Psoas muscle (tissue), 8 donors: Measurements from ENCODE around the gene YIF1A. TPM values are rescaled to one million over a fixed set of nuclear protein-coding genes. Genes with fewer than 3 reads are reported as not detected.
A peak's percentile ranks its signal among the peaks of the same experiment; 100 is the strongest.

ENCODE experiments used
- ATAC-seq, 4 donors: fragments of 200-7000 bp; cut with Tn5 transposase; one replicate each; pipeline ENCODE4 v1.9.1; 2020; ENCODE audit warnings: moderate library complexity in 3 of 4, mild to moderate bottlenecking in 2 of 4
- DNase-seq, 2 donors: peaks; one replicate each; pipeline ENCODE4 v3.0.0-alpha.2; 2020
- H3K27ac ChIP-seq: fragments of 200-600 bp; one replicate; pipeline ENCODE4 v1.8.0; 2022
- H3K27me3 ChIP-seq, 3 donors: fragments of 200-600 bp in 1 of 3; one replicate each; pipeline versions ENCODE4 v1.6.1 to v1.8.0; 2013 to 2022; ENCODE audit warnings: low read length in 2 of 3, mild to moderate bottlenecking in 2 of 3, moderate library complexity in 1 of 3; ENCODE audit not compliant: insufficient read depth in 3 of 3
- H3K36me3 ChIP-seq, 2 donors: fragments of 200-600 bp in 1 of 2; one replicate each; pipeline versions ENCODE4 v1.6.1 to v1.8.0; 2013 to 2022; ENCODE audit warnings: low read depth in 1 of 2, mild to moderate bottlenecking in 1 of 2, moderate library complexity in 1 of 2; ENCODE audit not compliant: insufficient read depth in 1 of 2
- H3K4me1 ChIP-seq: fragments of 200-600 bp; one replicate; pipeline ENCODE4 v1.8.0; 2022
- H3K4me3 ChIP-seq: fragments of 200-600 bp; one replicate; pipeline ENCODE4 v1.8.0; 2022; ENCODE audit warnings: mild to moderate bottlenecking
- H3K9me3 ChIP-seq: fragments of 200-600 bp; one replicate; pipeline ENCODE4 v1.8.0; 2022
- WGBS, 3 donors: extraction: QIAGEN DNeasy Blood & Tissue Kit; methylation state at CpG; one replicate each; pipeline versions ENCODE4 v1.1.6 to v1.1.7; 2013; 5-methylcytosine and 5-hydroxymethylcytosine counted together
- intact Hi-C, 2 donors: fragments of 100-400 bp; cut with DNase I; formaldehyde crosslinking; loops; one replicate each; pipeline versions ENCODE4 v1.11.0 to v1.14.2; 2022
- polyA plus RNA-seq, 3 donors: library from polyadenylated mRNA; stranded (reverse); fragments of 200-250 nt; gene quantifications; one replicate each; pipeline ENCODE4 v1.2.3, GENCODE V29; 2013
- total RNA-seq, 4 donors: library from RNA; stranded (reverse); fragmentation: NEBNext Ultra II Directional in 2 of 4; extraction: Animal tissue kit (Norgen Biotek cat#: 25700) in 2 of 4; gene quantifications; one replicate each; pipeline versions ENCODE4 v1.2.1 to v1.2.4, GENCODE V29; 2021 to 2023
- TF ChIP-seq, protein P1 (sequence below): fragments of 200-600 bp; IDR thresholded peaks from one replicate; pipeline ENCODE4 v1.8.0; 2022; ENCODE audit warnings: antibody characterized with exemption
- donor health status: healthy with polysubstance abuse.
- donor health status: DM: no; HTN: no; CAD: no; lungs with moderate emphysema.
- donor health status: Bipolar disorder and iron deficiency.
- donor health status: healthy.
- donor health status: DM: yes; HTN: yes; CAD: no.
- donor health status: DM: no; HTN: no; CAD: no.
- donor health status: DM: no; HTN: no; CAD: no.
- donor health status: DM: yes; HTN: yes; CAD: no.

The YIF1A gene
- total and polyA plus RNA-seq, 7 donors = 70.1 to 161 (median 87.4) TPM

GRCh38 chr11:66268244-66268951, 20.5 kb downstream of the YIF1A start, which contains the start of gene RAB1B:
Gene RAB1B (plus strand): TSS chr11:66268639. CDS start chr11:66268680, 41 bp downstream.
- 0% methylated on average over 43 to 64 of the region's 64 CpGs for WGBS, 3 donors
- Histone ChIP-seq H3K4me1 (peaks cover 20% of the 10 kb centered on the region), H3K4me3 (peak within 1 kb of the TSS; percentile 98), H3K27ac (peak within 1 kb of the TSS; percentile 97), H3K9me3 (no peaks in the 10 kb centered on the region), H3K36me3 (peaks cover 0 to 50% of the 10 kb centered on the region in 2 donors), H3K27me3 (no peaks in the 10 kb centered on the region)
- TF ChIP-seq, protein P1, sequence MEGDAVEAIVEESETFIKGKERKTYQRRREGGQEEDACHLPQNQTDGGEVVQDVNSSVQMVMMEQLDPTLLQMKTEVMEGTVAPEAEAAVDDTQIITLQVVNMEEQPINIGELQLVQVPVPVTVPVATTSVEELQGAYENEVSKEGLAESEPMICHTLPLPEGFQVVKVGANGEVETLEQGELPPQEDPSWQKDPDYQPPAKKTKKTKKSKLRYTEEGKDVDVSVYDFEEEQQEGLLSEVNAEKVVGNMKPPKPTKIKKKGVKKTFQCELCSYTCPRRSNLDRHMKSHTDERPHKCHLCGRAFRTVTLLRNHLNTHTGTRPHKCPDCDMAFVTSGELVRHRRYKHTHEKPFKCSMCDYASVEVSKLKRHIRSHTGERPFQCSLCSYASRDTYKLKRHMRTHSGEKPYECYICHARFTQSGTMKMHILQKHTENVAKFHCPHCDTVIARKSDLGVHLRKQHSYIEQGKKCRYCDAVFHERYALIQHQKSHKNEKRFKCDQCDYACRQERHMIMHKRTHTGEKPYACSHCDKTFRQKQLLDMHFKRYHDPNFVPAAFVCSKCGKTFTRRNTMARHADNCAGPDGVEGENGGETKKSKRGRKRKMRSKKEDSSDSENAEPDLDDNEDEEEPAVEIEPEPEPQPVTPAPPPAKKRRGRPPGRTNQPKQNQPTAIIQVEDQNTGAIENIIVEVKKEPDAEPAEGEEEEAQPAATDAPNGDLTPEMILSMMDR = no peak
- intact Hi-C loops = no loop called here
- DNase-seq (peak; percentile 100), ATAC-seq (peak; percentile 88 to 90 (median 88))

DNA sequence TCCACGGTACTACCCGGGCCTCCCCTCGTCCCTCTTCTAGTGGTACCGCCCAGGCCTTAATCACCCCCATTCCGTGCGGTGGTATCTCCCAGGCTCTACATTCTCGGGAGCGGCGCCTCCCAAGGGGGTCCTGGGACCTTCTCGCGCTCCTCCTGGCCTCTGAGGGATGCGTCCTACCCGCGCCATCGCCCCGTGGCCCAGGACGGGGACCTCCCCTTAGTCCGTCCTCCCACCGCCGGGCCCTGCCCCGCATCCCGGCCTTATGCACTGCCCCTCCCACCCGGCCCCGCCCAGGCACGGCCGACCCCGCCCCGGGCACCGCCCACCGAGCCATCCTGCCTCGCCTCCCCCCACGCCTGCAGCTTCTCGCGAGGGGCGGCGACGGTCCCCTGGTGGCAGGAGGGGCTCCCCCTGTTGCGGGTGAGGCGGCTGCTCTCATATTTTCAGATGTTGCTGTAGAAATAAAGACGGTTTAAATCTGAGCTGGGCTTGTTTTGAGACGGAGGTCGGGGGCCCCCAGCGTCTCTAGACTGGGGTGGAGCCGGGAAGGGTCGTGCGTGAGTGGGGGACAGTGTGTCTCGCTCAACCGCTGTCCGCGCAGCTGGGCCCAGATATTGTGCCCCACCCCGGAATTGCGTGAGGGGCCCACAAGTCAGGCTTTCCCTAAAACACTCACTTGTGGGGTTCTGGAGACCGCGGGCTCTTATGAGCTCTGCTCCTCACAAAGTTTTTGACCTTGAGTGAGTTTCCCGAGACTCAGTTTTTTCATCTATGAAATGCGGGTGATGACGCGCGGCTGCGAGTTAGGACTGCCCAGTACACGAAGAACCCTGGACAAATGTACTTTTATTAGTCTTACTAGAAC, 21.3 kb downstream of the YIF1A start:
- intact Hi-C loops = no loop called here
- peaks cover 20% of the 10 kb centered on the region for H3K4me1 ChIP-seq
- H3K4me3 ChIP-seq = peak overlapping the region; percentile 98
- DNase-seq (peak; percentile 93 to 94), ATAC-seq (peak; percentile 81 to 87 (median 83))
- peaks cover 0 to 50% of the 10 kb centered on the region in 2 donors for H3K36me3 ChIP-seq
- no peaks in the 10 kb centered on the region for H3K9me3 ChIP-seq
- H3K27me3 ChIP-seq = no peaks in the 10 kb centered on the region
- TF ChIP-seq, protein P1 = no peak
- 0 to 1% (median 1%) methylated on average over 60 to 61 of the region's 61 CpGs for WGBS, 3 donors
- peak overlapping the region; percentile 97 for H3K27ac ChIP-seq

GRCh38 chr11:66267039-66267378, 21.9 kb downstream of the YIF1A start:
- peak overlapping the region; percentile 98 for H3K4me3 ChIP-seq
- H3K36me3 ChIP-seq = peaks cover 0 to 50% of the 10 kb centered on the region in 2 donors
- ATAC-seq (no peak), DNase-seq (no peak)
- TF ChIP-seq, protein P1 = no peak
- H3K4me1 ChIP-seq = peaks cover 20% of the 10 kb centered on the region
- H3K9me3 ChIP-seq = no peaks in the 10 kb centered on the region
- intact Hi-C loops = no loop called here
- peak overlapping the region; percentile 97 for H3K27ac ChIP-seq
- WGBS, 3 donors = 10 to 14% (median 13%) methylated on average over 13 of the region's 13 CpGs
- H3K27me3 ChIP-seq = no peaks in the 10 kb centered on the region

- peak in 1 of 2 donors; percentile 67 for DNase-seq
- H3K4me3 ChIP-seq = peak overlapping the region; percentile 98
- peak overlapping the region; percentile 97 for H3K27ac ChIP-seq
- intact Hi-C loops = no loop called here
- no peaks in the 10 kb centered on the region for H3K27me3 ChIP-seq
- TF ChIP-seq, protein P1 = no peak
- H3K4me1 ChIP-seq = peaks cover 20% of the 10 kb centered on the region
- no peaks in the 10 kb centered on the region for H3K9me3 ChIP-seq
- 68 to 82% (median 73%) methylated on average over 20 of the region's 20 CpGs for WGBS, 3 donors
- no peak for ATAC-seq
- peaks cover 0 to 50% of the 10 kb centered on the region in 2 donors for H3K36me3 ChIP-seq
Observed at GRCh38 chr11:66266378-66267038, 22.4 kb downstream of the YIF1A start.
